BE2C (cell line): ENCODE measurements around the gene RNF212B.

Experiments used
- DNase-seq: peaks from one replicate; pipeline ENCODE4 v3.0.0-alpha.2; 2020
- H3K27me3 ChIP-seq: fragments of 250-450 bp; sonication (Bioruptor Pico); 2 replicates; pipeline ENCODE4 v1.5.1; 2020; ENCODE audit warnings: mild to moderate bottlenecking
- H3K36me3 ChIP-seq: fragments of 250-450 bp; sonication (Bioruptor Pico); 2 replicates; pipeline ENCODE4 v1.5.1; 2020; ENCODE audit warnings: mild to moderate bottlenecking
- H3K4me1 ChIP-seq: fragments of 250-450 bp; sonication (Bioruptor Pico); 2 replicates; pipeline ENCODE4 v1.5.1; 2020
- H3K4me3 ChIP-seq: 2 replicates; pipeline ENCODE4 v1.5.1; 2011; ENCODE audit warnings: low read depth, low read length
- H3K9me3 ChIP-seq: fragments of 250-450 bp; sonication (Bioruptor Pico); 2 replicates; pipeline ENCODE4 v1.5.1; 2020
- TF ChIP-seq, protein P1 (sequence below): IDR thresholded peaks from 2 replicates; pipeline ENCODE4 v1.5.1; 2012; ENCODE audit warnings: mild to moderate bottlenecking, low read depth, low read length

Gene RNF212B

DNA sequence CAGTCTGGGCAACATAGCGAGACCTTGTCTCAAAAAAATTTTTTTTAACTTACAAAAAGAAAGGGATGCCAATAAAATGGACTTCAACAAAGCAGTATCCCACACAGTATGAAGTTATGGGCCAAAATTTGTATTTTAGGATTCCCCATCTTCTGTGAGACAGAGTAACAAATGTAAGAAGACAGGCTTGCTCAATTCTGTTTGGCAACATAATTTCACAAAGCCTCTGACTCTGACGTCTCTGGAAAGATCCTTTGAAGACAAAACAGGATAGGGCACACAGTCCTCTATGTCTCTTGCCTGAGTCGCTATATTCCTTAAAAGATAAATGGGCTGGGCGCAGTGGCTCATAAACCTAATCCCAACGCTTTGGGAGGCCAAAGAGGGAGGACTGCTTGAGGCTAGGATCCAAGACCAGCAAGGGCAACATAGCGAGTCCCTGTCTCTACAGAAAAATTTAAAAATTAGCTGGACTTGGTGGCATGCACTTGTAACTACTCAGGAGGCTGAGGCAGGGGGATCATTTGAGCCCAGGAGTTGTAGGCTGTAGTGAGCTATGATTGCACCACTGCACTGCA lies 49.3 kb downstream of the RNF212B start:
- DNase-seq = no peak
- H3K36me3 ChIP-seq = no peaks in the 10 kb centered on the region
- TF ChIP-seq, protein P1, sequence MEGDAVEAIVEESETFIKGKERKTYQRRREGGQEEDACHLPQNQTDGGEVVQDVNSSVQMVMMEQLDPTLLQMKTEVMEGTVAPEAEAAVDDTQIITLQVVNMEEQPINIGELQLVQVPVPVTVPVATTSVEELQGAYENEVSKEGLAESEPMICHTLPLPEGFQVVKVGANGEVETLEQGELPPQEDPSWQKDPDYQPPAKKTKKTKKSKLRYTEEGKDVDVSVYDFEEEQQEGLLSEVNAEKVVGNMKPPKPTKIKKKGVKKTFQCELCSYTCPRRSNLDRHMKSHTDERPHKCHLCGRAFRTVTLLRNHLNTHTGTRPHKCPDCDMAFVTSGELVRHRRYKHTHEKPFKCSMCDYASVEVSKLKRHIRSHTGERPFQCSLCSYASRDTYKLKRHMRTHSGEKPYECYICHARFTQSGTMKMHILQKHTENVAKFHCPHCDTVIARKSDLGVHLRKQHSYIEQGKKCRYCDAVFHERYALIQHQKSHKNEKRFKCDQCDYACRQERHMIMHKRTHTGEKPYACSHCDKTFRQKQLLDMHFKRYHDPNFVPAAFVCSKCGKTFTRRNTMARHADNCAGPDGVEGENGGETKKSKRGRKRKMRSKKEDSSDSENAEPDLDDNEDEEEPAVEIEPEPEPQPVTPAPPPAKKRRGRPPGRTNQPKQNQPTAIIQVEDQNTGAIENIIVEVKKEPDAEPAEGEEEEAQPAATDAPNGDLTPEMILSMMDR = no peak
- H3K27me3 ChIP-seq = peaks cover 8% of the 10 kb centered on the region; the same call in 1 of the 2 replicates
- peak overlapping the region; percentile 86 for H3K4me3 ChIP-seq
- H3K9me3 ChIP-seq = no peaks in the 10 kb centered on the region
- no peaks in the 10 kb centered on the region; the same call in 1 of the 2 replicates for H3K4me1 ChIP-seq

DNA sequence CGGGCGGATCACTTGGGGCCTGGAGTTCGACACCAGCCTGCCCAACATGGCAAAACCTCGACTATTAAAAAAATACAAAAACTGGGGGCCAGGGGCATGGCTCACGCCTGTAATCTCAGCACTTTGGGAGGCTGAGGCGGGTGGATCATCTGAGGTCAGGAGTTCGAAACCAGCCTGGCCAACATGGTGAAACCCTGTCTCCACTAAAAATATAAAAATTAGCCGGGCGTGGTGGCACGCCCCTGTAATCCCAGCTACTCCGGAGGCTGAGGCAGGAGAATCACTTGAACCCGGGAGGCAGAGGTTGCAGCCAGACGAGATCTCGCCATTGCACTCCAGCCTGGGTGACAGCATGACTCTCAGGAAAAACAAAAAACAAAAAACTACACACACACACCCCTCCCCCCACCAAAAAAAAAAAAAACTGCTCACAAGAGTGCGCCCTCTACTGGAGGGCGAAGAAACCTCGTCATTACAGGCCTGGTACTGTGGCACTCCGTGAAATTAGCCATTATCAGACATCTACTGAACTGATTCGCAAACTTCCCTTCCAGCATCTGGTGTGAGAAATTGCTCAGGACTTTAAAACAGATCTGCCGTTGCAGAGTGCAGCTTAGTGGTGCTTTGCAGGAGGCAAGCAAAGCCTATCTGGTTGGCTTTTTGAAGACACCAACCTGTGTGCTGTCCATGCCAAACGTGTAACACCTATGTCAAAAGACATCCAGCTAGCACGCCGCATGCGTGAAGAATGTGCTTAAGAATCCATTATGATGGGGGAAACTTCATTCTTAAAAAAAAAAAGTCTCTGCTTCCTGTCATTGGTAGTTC lies 57.2 kb downstream of the RNF212B start:
- no peak overlapping the region for H3K4me3 ChIP-seq
- no peaks in the 10 kb centered on the region for H3K9me3 ChIP-seq
- peaks cover 12% of the 10 kb centered on the region for H3K27me3 ChIP-seq
- H3K36me3 ChIP-seq = no peaks in the 10 kb centered on the region
- H3K4me1 ChIP-seq = no peaks in the 10 kb centered on the region
- TF ChIP-seq, protein P1 = peak; percentile 94
- DNase-seq = peak; percentile 62

DNA sequence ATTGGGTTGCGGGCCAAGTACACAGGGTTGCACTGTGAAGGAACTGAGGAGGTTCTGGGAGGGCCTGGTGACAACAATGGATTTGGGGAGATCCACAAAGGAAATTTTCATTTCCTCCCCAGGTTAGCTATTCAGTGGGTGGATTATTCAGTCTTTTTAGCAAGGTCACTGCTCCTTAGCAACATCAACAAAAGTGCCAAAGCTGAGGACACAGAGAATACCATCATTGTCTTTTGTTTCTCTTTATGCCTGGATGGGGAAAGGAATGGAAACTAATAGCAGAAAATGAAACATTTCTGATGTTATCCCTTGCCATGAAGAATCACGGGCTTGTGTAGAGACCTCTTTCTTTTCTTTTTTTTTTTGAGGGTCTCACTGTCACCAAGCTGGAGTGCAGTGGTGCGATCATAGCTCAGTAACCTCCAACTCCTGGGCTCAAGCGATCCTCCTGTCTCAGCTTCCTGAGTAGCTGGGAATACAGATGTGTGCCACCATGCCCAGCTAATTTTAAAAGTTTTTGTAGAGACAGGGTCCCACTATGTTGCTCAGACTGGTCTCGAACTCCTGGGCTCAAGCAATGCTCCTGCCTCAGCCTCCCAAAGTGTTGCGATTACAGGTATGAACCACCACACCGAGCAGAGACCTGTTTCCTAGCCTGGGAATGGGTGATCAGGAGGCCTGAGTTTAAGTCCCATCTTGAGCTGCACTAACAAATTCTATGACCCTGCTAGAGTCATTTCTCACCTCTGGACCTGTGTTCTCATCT lies 58.5 kb downstream of the RNF212B start:
- Histone ChIP-seq H3K4me3 (no peak overlapping the region), H3K9me3 (no peaks in the 10 kb centered on the region), H3K4me1 (no peaks in the 10 kb centered on the region), H3K36me3 (no peaks in the 10 kb centered on the region), H3K27me3 (peaks cover 12% of the 10 kb centered on the region)
- TF ChIP-seq, protein P1 = no peak
- no peak for DNase-seq

DNA sequence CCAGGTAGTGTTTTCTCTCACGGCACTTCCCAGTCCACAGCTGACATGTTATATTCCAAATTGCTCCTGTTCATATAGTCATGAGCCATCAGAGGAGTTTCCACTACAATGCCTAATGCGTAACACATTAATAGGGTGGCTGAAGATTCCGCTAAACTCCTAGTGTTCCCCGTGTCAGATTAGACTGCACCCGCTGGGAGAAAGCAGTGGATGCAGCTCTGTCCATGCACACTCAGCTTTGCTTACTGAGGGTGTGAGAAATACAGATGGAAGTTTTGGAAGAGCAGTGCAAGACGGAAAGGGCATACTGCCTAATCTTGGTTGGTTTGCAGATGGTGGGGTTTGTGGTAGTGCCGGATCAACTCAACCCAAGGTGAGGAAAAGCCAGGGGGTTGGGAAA lies 59.4 kb downstream of the RNF212B start:
- TF ChIP-seq, protein P1 = no peak
- peaks cover 12% of the 10 kb centered on the region for H3K27me3 ChIP-seq
- no peak for DNase-seq

DNA sequence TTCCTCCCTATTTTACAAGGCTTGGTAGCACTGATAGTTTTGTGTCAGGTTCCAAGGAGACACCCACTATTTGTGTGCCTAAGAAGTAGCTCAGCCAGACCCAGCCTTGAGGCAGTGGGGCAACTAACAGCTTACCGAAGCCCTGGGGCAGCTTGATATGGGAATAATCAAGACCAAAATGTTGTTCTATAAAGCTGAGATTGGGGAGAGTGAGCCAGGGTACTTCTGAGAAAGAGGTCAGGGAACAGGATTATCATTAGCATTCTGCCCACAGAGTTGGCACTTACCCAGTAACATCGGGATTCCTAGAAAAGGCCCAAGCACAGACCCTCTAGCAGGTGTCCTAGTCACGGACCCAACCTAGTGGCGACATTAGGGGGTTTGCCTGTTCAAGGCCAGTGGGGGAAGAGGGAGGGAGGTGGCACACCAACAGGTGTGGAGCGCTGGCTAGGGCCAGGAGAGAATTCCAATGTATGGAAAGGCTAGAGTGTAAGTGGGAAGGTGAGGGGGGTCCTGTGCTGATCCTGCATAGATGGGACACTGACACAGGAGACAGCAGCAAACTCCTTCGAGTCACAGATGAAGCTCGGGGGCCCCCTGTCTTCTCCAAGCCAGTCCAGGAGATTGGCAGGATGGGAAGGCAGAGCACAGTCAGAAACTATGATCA lies 60.0 kb downstream of the RNF212B start:
- TF ChIP-seq, protein P1 = no peak
- H3K27me3 ChIP-seq = peaks cover 12% of the 10 kb centered on the region
- no peak overlapping the region for H3K4me3 ChIP-seq
- H3K4me1 ChIP-seq = no peaks in the 10 kb centered on the region
- H3K36me3 ChIP-seq = no peaks in the 10 kb centered on the region
- no peak for DNase-seq
- H3K9me3 ChIP-seq = no peaks in the 10 kb centered on the region

More for the DNA sequence above, 59.4 kb downstream of the RNF212B start:
- H3K36me3 ChIP-seq = no peaks in the 10 kb centered on the region
- H3K4me1 ChIP-seq = no peaks in the 10 kb centered on the region
- no peaks in the 10 kb centered on the region for H3K9me3 ChIP-seq
- no peak overlapping the region for H3K4me3 ChIP-seq
